Chondrocyte (in vitro differentiated cells): ENCODE results near the gene CD99. TPM values are rescaled to one million over a fixed set of nuclear protein-coding genes. Genes with fewer than 3 reads are reported as not detected.
"Not testable (repeated sequence)": the region's sequence is repeated elsewhere in the genome, so short reads cannot be mapped to it uniquely, and the experiment has no call there.

Source experiments
- DNase-seq: peaks from one replicate; pipeline ENCODE4 v3.0.0; 2021; ENCODE audit warnings: mixed read lengths, low spot score
- H3K27ac Mint-ChIP-seq: one replicate; pipeline ENCODE4 v1.8.0; 2021; ENCODE audit warnings: mild to moderate bottlenecking, moderate library complexity, mixed read lengths; ENCODE audit not compliant: unreplicated experiment
- H3K27me3 Mint-ChIP-seq: 2 replicates; pipeline ENCODE4 v1.8.0; 2021; ENCODE audit warnings: low read depth, mixed read lengths
- H3K36me3 Mint-ChIP-seq: 2 replicates; pipeline ENCODE4 v1.8.0; 2021; ENCODE audit warnings: low read depth, mixed read lengths
- H3K4me1 Mint-ChIP-seq: 2 replicates; pipeline ENCODE4 v1.8.0; 2021; ENCODE audit warnings: low read depth, mild to moderate bottlenecking, mixed read lengths
- H3K4me3 Mint-ChIP-seq: one replicate; pipeline ENCODE4 v1.8.0; 2021; ENCODE audit warnings: mild to moderate bottlenecking, moderate library complexity, mixed read lengths; ENCODE audit not compliant: unreplicated experiment
- H3K9me3 Mint-ChIP-seq: 2 replicates; pipeline ENCODE4 v1.8.0; 2021; ENCODE audit warnings: low read depth, mixed read lengths
- total RNA-seq: library from RNA; stranded (reverse); gene quantifications from 3 replicates; pipeline ENCODE4 v1.2.1, GENCODE V29; 2021
- TF ChIP-seq, protein P1 (sequence below): fragments of 200-600 bp; sonication (generic); IDR thresholded peaks from 2 replicates; pipeline ENCODE4 v1.5.0; 2021; ENCODE audit warnings: antibody characterized with exemption, mild to moderate bottlenecking, moderate library complexity

CD99 gene
- total RNA-seq, 1 donor from 2014 or later, result 570 TPM

DNA sequence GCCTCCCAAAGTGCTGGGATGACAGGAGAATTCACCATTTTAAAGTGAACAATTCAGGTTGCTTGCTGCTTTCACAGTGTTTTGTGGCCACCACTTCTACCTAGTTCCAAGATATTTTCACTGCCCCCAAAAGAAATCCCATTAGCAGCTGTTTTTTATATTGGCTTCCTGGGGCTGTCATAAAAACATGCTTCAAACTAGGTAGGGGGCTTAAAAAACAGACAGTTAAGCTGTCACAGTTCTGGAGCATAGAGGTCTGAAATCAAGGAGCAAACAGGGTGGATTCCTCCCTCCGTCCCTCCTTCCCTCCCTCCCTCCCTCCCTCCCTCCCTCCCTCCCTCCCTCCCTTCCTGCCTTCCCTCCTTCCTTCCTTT, 57.7 kb downstream of the CD99 start:
- Mint-ChIP-seq H3K27ac (no peak overlapping the region), H3K4me1 (peaks cover 26% of the 10 kb centered on the region), H3K36me3 (peaks cover 2% of the 10 kb centered on the region), H3K4me3 (no peak overlapping the region), H3K27me3 (no peaks in the 10 kb centered on the region), H3K9me3 (no peaks in the 10 kb centered on the region)
- DNase-seq, result no peak
- TF ChIP-seq, protein P1, sequence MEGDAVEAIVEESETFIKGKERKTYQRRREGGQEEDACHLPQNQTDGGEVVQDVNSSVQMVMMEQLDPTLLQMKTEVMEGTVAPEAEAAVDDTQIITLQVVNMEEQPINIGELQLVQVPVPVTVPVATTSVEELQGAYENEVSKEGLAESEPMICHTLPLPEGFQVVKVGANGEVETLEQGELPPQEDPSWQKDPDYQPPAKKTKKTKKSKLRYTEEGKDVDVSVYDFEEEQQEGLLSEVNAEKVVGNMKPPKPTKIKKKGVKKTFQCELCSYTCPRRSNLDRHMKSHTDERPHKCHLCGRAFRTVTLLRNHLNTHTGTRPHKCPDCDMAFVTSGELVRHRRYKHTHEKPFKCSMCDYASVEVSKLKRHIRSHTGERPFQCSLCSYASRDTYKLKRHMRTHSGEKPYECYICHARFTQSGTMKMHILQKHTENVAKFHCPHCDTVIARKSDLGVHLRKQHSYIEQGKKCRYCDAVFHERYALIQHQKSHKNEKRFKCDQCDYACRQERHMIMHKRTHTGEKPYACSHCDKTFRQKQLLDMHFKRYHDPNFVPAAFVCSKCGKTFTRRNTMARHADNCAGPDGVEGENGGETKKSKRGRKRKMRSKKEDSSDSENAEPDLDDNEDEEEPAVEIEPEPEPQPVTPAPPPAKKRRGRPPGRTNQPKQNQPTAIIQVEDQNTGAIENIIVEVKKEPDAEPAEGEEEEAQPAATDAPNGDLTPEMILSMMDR, result no peak

DNA sequence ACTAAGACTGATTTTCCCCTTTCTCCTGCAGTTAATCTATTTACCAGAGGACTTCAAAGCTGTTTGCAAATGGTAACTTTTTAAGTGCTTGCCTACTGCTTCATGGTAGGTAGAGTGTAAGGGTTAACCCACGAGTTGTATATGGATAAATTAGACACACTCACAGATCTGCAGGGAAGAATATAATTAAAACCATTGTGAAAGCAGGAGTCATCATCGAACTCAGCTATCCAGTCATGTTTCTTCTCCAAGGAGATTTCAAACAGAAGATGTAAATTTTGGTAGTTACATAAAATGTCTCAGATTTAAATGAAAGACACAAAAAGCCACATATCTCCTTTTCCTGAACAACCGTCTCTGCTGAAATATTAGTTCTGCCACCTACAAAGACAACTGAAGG, 60.2 kb downstream of the CD99 start:
- Mint-ChIP-seq H3K4me3 (no peak overlapping the region), H3K9me3 (no peaks in the 10 kb centered on the region), H3K27ac (no peak overlapping the region), H3K27me3 (no peaks in the 10 kb centered on the region), H3K36me3 (no peaks in the 10 kb centered on the region), H3K4me1 (peaks cover 13% of the 10 kb centered on the region)
- DNase-seq, result no peak
- TF ChIP-seq, protein P1, result no peak

DNA sequence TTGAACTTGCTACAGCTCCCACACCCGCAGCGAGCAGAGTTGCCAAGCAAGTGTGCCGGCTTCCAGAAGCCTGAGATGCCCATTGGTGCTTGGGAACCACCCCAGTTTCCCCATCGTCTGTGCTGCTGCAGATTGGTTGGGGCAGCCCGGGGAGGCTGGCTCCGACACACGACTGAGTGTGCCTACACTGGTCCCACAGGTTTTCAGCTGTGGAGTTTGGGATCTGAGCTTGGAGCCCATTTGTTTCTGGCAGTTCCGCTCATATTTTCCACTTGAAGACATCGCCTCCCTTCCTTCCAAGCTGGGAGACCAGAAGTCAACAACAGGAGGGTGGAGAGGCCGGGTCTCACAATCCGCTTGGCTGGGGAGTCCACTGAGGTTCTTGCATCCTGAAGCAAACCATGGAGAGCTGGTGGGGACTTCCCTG, 60.8 kb downstream of the CD99 start, which contains the start of gene XG:
Gene XG, plus strand, starts transcription at position 167 of the 427 bp plus-strand sequence. Its CDS starts 235 bp downstream, at position 402.
- not testable (repeated sequence) for DNase-seq, H3K36me3 Mint-ChIP-seq, H3K9me3 Mint-ChIP-seq, H3K4me3 Mint-ChIP-seq, H3K27ac Mint-ChIP-seq, H3K4me1 Mint-ChIP-seq, H3K27me3 Mint-ChIP-seq

DNA sequence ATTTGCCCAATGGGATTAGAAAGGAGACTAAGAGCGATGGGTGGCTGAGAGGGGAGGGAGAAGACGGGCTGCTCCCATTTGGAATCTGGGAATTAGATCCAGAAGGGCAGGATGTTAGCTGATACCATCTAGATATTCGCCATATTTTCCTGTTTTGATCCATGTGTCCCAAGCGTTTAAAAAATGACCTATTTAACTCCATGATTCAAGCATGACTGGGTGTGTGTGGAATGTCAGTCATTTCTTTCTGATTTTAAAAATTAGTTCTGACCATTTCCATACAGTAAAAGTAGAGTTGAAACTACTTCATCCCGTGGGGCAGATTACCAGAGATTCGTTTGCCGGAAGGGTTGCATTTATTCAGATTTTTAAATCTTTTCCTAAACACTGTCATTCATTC, 61.3 kb downstream of the CD99 start:
- not testable (repeated sequence) for H3K27ac Mint-ChIP-seq, H3K9me3 Mint-ChIP-seq, DNase-seq, H3K4me3 Mint-ChIP-seq, H3K4me1 Mint-ChIP-seq, H3K27me3 Mint-ChIP-seq, H3K36me3 Mint-ChIP-seq

DNA sequence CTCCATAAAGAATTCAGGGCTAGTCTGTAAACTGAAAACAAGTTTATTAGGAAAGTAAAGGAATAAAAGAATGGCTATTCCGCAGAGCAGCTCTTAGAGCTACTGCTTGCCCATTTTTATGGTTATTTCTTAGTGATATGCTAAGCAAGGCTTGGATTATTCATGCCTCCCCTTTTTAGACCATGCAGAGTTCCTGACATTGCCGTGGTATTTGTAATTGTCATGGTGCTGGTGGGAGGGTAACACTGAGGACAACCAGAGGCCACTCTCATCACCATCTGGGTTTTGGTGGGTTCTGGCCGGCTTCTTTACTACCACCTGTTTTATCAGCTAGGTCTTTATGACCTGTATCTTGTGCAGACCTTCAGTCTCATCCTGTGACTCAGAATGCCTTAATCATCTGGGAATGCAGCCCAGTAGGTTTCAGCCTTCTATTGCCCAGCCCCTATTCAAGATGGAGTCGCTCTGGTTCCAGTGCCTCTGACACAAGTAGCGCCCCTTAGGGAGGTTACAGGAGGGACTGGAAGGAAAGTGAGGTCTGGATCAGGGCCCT, 64.1 kb downstream of the CD99 start:
- DNase-seq, H3K36me3 Mint-ChIP-seq, H3K9me3 Mint-ChIP-seq, H3K4me1 Mint-ChIP-seq, H3K27ac Mint-ChIP-seq, H3K4me3 Mint-ChIP-seq, H3K27me3 Mint-ChIP-seq: not testable (repeated sequence)

DNA sequence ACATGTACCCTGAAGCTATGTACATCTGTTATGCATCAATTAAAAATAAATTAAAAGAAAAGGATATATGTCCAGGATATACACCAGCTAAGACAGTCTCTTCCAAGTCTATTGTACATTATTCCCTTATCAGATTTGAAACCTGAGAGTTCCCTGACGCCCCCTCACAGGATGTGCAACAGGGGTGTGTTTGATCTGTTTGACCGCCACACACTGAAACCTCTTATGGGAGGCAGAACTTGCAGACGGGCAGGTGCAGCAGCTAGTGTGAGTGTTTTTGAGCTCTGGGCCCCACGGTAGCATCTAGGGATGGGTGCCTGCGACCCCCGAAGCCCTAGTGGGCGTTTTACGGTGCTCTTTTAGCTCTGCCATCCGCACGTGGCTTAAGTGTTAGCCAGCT, 65.5 kb downstream of the CD99 start:
- no peak overlapping the region for H3K27ac Mint-ChIP-seq
- H3K4me1 Mint-ChIP-seq, result peaks cover 5% of the 10 kb centered on the region
- no peak for DNase-seq
- no peak overlapping the region for H3K4me3 Mint-ChIP-seq
- H3K9me3 Mint-ChIP-seq, result no peaks in the 10 kb centered on the region
- peaks cover 1% of the 10 kb centered on the region for H3K36me3 Mint-ChIP-seq
- TF ChIP-seq, protein P1, result no peak
- H3K27me3 Mint-ChIP-seq, result no peaks in the 10 kb centered on the region

DNA sequence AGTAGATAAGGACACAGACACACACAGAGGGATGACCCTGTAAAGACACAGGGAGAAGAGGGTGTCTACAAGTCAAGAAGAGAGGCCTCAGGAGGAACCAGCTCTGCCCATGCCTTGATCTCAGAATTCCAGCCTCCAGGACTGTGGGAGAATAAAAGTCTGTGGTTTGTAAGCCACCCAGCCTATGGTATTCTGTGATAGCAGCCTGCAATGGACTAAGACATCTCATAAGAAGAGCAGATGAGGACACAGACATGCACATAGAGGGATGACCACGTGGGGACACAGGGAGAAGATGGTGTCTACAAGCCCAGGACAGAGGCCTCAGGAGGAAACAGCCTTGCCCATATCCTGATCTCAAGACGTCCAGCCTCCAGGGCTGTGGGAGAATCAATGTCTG, 70.2 kb downstream of the CD99 start:
- Mint-ChIP-seq H3K36me3 (peaks cover 1% of the 10 kb centered on the region), H3K27ac (no peak overlapping the region), H3K4me3 (no peak overlapping the region), H3K27me3 (no peaks in the 10 kb centered on the region), H3K9me3 (no peaks in the 10 kb centered on the region), H3K4me1 (no peaks in the 10 kb centered on the region)
- DNase-seq, result no peak
- TF ChIP-seq, protein P1, result no peak

DNA sequence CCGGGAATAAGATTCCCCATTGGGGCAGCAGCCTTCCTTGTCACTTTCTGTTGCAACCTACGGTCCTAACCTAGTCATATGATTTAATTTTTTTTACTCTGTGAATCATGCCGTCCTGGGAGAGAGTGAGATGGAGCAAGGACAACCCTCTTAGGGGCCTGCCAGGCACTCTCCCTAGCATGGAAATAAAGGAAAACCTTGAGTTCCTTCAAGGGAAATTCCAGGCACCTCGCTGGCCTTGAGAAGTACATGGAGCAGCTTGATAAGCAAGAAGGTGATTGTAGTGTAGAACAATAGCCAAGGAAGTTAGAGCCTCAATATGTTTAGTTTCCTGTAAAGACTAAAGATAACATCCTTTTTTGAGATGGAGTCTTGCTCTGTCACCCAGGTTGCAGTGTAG, 71.6 kb downstream of the CD99 start:
- H3K4me1 Mint-ChIP-seq, H3K27ac Mint-ChIP-seq, DNase-seq, H3K27me3 Mint-ChIP-seq, H3K4me3 Mint-ChIP-seq, H3K9me3 Mint-ChIP-seq, H3K36me3 Mint-ChIP-seq: not testable (repeated sequence)

DNA sequence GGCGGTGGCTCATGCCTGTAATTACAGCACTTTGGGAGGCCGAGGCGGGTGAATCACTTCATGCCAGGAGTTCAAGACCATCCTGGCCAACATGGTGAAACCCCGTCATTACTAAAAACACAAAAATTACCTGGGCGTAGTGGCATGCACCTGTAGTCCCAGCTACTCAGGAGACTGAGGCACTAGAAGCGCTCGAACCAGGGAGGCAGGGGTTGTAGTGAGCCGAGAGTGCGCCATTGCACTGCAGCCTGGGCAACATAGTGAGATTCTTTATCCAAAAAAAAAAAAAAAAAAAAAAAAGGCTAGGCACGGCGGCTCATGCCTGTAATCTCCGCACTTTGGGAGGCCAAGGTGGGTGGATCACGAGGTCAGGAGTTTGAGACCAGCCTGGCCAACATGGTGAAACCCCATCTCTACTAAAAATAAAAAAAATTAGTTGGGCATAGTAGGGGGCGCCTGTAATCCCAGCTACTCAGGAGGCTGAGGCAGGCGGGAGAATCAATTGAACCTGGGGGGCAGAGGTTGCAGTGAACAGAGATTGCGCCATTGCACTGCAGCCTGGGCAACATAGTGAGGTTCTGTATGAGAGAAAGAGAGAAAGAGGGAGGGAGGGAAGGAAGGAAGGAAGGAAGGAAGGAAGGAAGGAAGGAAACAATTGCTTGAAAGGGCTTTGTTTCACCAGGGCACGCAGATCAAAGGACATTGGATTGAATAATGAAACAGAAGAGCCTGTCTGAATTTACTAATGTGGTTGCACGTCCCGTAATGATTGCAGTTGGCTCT, 73.9 kb downstream of the CD99 start:
- H3K9me3 Mint-ChIP-seq, H3K4me3 Mint-ChIP-seq, H3K36me3 Mint-ChIP-seq, H3K27ac Mint-ChIP-seq, DNase-seq, H3K27me3 Mint-ChIP-seq, H3K4me1 Mint-ChIP-seq: not testable (repeated sequence)
